Kidney tubule cell (primary cell): ENCODE measurements around the gene UBE2J2.

Experiments used
- DNase-seq: peaks from one replicate; pipeline ENCODE4 v3.0.0-alpha.2; 2018; ENCODE audit warnings: low spot score

UBE2J2 gene

GRCh38 chr1:1226566-1227362, 46.9 kb downstream of the UBE2J2 start:
- no peak for DNase-seq

- no peak for DNase-seq
These were observed 47.7 kb downstream of the UBE2J2 start for GRCh38 chr1:1225913-1226312.

GRCh38 chr1:1225238-1225845, 48.3 kb downstream of the UBE2J2 start:
- DNase-seq: no peak

- DNase-seq: no peak
These were observed 49.8 kb downstream of the UBE2J2 start for GRCh38 chr1:1223891-1224290.

- DNase-seq: no peak
These were observed 50.3 kb downstream of the UBE2J2 start for GRCh38 chr1:1223321-1223720.

- no peak for DNase-seq
These were observed 51.0 kb downstream of the UBE2J2 start for GRCh38 chr1:1222575-1223225.

GRCh38 chr1:1221887-1222574, 51.6 kb downstream of the UBE2J2 start:
- DNase-seq: no peak

- no peak for DNase-seq
These were observed 53.5 kb downstream of the UBE2J2 start for GRCh38 chr1:1220197-1220596.

- no peak for DNase-seq
These were observed 54.3 kb downstream of the UBE2J2 start for GRCh38 chr1:1219341-1219740.

- DNase-seq: no peak
These were observed 55.0 kb downstream of the UBE2J2 start for GRCh38 chr1:1218524-1219200.

- DNase-seq: peak; percentile 47
These were observed 55.8 kb downstream of the UBE2J2 start for GRCh38 chr1:1217621-1218523.

- no peak for DNase-seq
These were observed 56.7 kb downstream of the UBE2J2 start for GRCh38 chr1:1216770-1217620.

- no peak for DNase-seq
These were observed 57.6 kb downstream of the UBE2J2 start for GRCh38 chr1:1215881-1216605.

GRCh38 chr1:1215080-1215676, 58.5 kb downstream of the UBE2J2 start:
- DNase-seq: no peak

GRCh38 chr1:1213345-1214265, 60.0 kb downstream of the UBE2J2 start, which contains the start of gene TNFRSF4:
Gene TNFRSF4, minus strand, starts transcription at chr1:1214153. Its CDS starts 26 bp downstream, at chr1:1214127.
- DNase-seq: no peak

GRCh38 chr1:1212780-1213344, 60.8 kb downstream of the UBE2J2 start:
- DNase-seq: no peak
